GM12878 (cell line): ENCODE measurements around the gene HEATR1. TPM values are rescaled to one million over a fixed set of nuclear protein-coding genes. Genes with fewer than 3 reads are reported as not detected.
A peak's percentile ranks its signal among the peaks of the same experiment; 100 is the strongest.

Experiments
- BCL11A ChIP-seq: IDR thresholded peaks from 2 replicates; pipeline ENCODE4 v1.6.1; 2011; ENCODE audit warnings: low read depth, low read length
- CBX5 ChIP-seq: sonication (generic); IDR thresholded peaks from 2 replicates; pipeline ENCODE4 v1.6.1; 2016; ENCODE audit warnings: low read depth, moderate library complexity, mild to moderate bottlenecking, inconsistent platforms
- E4F1 ChIP-seq: fragments of 450-650 bp; IDR thresholded peaks from 2 replicates; pipeline ENCODE4 v1.6.1; 2018; ENCODE audit warnings: borderline replicate concordance, mild to moderate bottlenecking; ENCODE audit not compliant: partially characterized antibody
- FOXK2 ChIP-seq: fragments of 450-650 bp; IDR thresholded peaks from 2 replicates; pipeline ENCODE4 v1.6.1; 2017; ENCODE audit warnings: mild to moderate bottlenecking, moderate library complexity
- HCFC1 ChIP-seq: fragments of 150-350 bp; IDR thresholded peaks from 2 replicates; pipeline ENCODE4 v1.6.1; 2014; ENCODE audit warnings: low read length
- HDGF ChIP-seq: fragments of 450-650 bp; IDR thresholded peaks from 2 replicates; pipeline ENCODE4 v1.6.1; 2016; ENCODE audit warnings: antibody characterized with exemption
- JUNB ChIP-seq: IDR thresholded peaks from 2 replicates; pipeline ENCODE4 v1.6.1; 2016; ENCODE audit warnings: antibody characterized with exemption, mild to moderate bottlenecking
- JUND ChIP-seq: IDR thresholded peaks from 2 replicates; pipeline ENCODE4 v1.6.1; 2012; ENCODE audit warnings: low read depth, mild to moderate bottlenecking, low read length, improper control_type of control experiment, moderate library complexity
- MEF2B ChIP-seq: fragments of 450-650 bp; IDR thresholded peaks from 2 replicates; pipeline ENCODE4 v1.6.1; 2018; ENCODE audit warnings: mild to moderate bottlenecking, moderate library complexity; ENCODE audit not compliant: partially characterized antibody, poor library complexity, severe bottlenecking
- MXI1 ChIP-seq: fragments of 150-350 bp; IDR thresholded peaks from 2 replicates; pipeline ENCODE4 v1.6.1; 2011; ENCODE audit warnings: low read depth, mild to moderate bottlenecking, inconsistent platforms, low read length, improper control_type of control experiment
- PRDM15 ChIP-seq: fragments of 450-650 bp; formaldehyde crosslinking; IDR thresholded peaks from 2 replicates; pipeline ENCODE4 v1.4.0; 2020; ENCODE audit warnings: mild to moderate bottlenecking, moderate library complexity
- RELB ChIP-seq: fragments of 450-650 bp; IDR thresholded peaks from 2 replicates; pipeline ENCODE4 v1.6.1; 2017; ENCODE audit warnings: low read depth, mild to moderate bottlenecking, moderate library complexity
- SPI1 ChIP-seq: IDR thresholded peaks from 2 replicates; pipeline ENCODE4 v1.6.1; 2011; ENCODE audit warnings: low read depth, mild to moderate bottlenecking, low read length, moderate library complexity, borderline replicate concordance; ENCODE audit not compliant: insufficient read depth
- TCF7 ChIP-seq: IDR thresholded peaks from 2 replicates; pipeline ENCODE4 v1.6.1; 2014; ENCODE audit warnings: antibody characterized with exemption, borderline replicate concordance
- ZNF274 ChIP-seq: IDR thresholded peaks from one replicate; pipeline ENCODE4 v1.8.0; 2011; ENCODE audit not compliant: insufficient read length, insufficient read depth
- ZZZ3 ChIP-seq: IDR thresholded peaks from 2 replicates; pipeline ENCODE4 v1.6.1; 2011; ENCODE audit warnings: low read depth; ENCODE audit not compliant: control insufficient read depth, insufficient read length
- polyA plus RNA-seq, 11 experiments: library from polyadenylated mRNA; depleted of rRNA in 4 of 11; unstranded in 6 of 11; stranded (reverse) in 5 of 11; fragments of >200 nt; fragmentation: Nextera tagmentation in 4 of 11; fragmentation: Illumina TruSeq in 1 of 11; extraction: Ambion mirVana in 4 of 11; extraction: Trizol in 1 of 11; gene quantifications; 1 replicate in 1 of 11; 2 replicates in 10 of 11; pipeline versions ENCODE4 v1.2.1 to v1.2.3, GENCODE V29; 2011 to 2016; ENCODE audit warnings: inconsistent platforms in 2 of 11, missing spikeins in 2 of 11, low read depth in 1 of 11
- total RNA-seq, 4 experiments: library from RNA; depleted of rRNA in 3 of 4; stranded (reverse); fragments of >200 nt in 3 of 4; fragmentation: Illumina TruSeq in 1 of 4; extraction: Trizol in 1 of 4; gene quantifications; 2 replicates each; pipeline versions ENCODE4 v1.2.1 to v1.2.3, GENCODE V29; 2013 to 2021
- TF ChIP-seq, protein P1 (sequence below): fragments of 450-650 bp; IDR thresholded peaks from 2 replicates; pipeline ENCODE4 v1.6.1; 2017; ENCODE audit warnings: borderline replicate concordance
- TF ChIP-seq, protein P2 (sequence below): fragments of 150-350 bp; IDR thresholded peaks from 2 replicates; pipeline ENCODE4 v1.6.1; 2014; ENCODE audit warnings: mild to moderate bottlenecking, low read depth, low read length

HEATR1 gene
- total and polyA plus RNA-seq, 10 of the 15 experiments (the other 5 are each of a cell fraction or from before 2014, with no cell fraction given): 8.6 to 72.3 (median 41.9) TPM

- peak; percentile 94 for TF ChIP-seq E4F1
- TF ChIP-seq, protein P1, sequence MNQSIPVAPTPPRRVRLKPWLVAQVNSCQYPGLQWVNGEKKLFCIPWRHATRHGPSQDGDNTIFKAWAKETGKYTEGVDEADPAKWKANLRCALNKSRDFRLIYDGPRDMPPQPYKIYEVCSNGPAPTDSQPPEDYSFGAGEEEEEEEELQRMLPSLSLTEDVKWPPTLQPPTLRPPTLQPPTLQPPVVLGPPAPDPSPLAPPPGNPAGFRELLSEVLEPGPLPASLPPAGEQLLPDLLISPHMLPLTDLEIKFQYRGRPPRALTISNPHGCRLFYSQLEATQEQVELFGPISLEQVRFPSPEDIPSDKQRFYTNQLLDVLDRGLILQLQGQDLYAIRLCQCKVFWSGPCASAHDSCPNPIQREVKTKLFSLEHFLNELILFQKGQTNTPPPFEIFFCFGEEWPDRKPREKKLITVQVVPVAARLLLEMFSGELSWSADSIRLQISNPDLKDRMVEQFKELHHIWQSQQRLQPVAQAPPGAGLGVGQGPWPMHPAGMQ: no peak
- peak; percentile 94 for TF ChIP-seq RELB
- TF ChIP-seq HCFC1: peak; percentile 64
- TF ChIP-seq JUND: no peak
- no peak for TF ChIP-seq MEF2B
- peak; percentile 100 for TF ChIP-seq MXI1
- no peak for TF ChIP-seq TCF7
- TF ChIP-seq SPI1: no peak
- 0 out of 2 replicates have a peak, but pooled peaks have one; percentile 30 for TF ChIP-seq FOXK2
- TF ChIP-seq JUNB: no peak
- no peak for TF ChIP-seq ZZZ3
- TF ChIP-seq BCL11A: no peak
- TF ChIP-seq CBX5: no peak
- TF ChIP-seq PRDM15 (CRISPR knock-in tag): no peak
- TF ChIP-seq ZNF274: no peak
- TF ChIP-seq HDGF: no peak
- TF ChIP-seq, protein P2, sequence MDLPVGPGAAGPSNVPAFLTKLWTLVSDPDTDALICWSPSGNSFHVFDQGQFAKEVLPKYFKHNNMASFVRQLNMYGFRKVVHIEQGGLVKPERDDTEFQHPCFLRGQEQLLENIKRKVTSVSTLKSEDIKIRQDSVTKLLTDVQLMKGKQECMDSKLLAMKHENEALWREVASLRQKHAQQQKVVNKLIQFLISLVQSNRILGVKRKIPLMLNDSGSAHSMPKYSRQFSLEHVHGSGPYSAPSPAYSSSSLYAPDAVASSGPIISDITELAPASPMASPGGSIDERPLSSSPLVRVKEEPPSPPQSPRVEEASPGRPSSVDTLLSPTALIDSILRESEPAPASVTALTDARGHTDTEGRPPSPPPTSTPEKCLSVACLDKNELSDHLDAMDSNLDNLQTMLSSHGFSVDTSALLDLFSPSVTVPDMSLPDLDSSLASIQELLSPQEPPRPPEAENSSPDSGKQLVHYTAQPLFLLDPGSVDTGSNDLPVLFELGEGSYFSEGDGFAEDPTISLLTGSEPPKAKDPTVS: no peak
Measured at GRCh38 chr1:236603991-236604904, at the start of gene HEATR1 (continued).
